Measurements from ENCODE around the gene EIF2AK2.
A peak's percentile ranks its signal among the peaks of the same experiment; 100 is the strongest.

Gene EIF2AK2

DNA sequence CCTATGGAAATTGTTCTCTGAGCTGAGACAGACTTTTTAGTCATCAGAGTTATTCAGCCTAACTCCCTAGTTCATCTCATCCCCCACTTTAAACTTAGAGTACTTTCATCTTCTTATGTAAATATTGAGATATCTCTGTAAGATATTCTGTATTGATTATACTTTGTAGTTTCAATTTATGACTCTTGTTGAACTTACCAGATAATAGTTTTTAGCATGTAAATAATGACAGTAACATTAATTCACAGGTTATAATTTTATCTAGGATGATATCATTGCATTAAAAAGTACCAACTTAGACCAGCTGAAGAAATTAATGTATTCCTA, 14.8 kb upstream of the EIF2AK2 start:
- no peak for DNase-seq (ENCODE audit: low read depth)

DNA sequence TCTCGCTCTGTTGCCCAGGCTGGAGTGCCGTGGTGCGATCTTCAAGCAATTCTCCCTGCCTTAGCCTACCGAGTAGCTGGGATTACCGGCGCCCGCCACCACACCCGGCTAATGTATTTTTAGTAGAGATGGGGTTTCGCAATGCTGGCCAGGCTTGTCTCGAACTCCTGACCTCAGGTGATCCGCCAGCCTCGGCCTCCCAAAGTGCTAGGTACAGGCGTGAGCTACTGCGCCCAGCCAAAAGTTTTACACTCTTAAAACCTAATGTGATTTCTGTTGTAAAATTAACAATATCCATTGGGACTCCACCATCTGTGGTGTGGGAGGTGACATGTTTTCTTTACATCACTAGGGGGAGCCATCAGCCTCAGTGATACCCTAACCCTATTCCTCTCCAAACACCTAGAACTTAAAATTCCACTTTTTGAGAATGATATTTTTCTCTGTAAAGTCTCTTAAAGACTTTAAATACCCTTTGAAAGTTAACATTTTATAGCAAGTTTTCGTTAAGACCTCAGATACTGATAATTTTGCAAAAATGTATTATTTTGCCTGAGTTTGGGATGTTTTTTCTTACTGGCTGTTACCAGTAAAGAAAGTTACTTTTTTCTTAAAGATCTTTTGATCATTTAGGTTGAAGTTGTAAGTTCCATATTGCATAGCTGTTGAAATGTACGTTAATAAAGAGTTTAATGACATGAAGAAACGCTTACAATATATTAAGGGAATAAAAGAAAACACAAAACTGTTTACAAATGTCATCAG, 11.6 kb upstream of the EIF2AK2 start:
- DNase-seq (ENCODE audit: low read depth): peak; percentile 16

DNA sequence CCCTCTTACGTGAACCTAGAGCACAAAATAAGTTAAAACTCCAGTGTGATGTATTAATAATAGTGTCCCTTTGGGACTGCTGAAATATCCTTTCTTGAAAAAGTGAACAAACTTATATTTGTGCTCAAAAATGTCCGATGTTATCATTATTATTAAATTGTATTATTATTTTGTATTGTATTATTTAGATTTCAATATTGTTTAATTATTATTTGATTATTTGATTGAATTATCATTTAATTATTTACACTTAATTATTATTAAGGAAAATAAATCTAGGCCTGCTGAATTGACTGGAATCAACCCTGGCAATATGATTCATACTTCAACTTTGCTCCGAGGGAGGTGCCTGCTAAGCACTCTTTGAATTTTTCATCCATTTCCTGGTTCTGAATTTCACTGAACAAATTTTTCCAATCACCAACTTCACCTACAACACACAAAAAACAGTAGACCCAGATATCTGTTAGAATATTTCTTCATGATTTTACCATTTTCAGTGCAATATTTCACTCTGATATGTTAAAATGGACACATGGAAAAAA, 10.9 kb upstream of the EIF2AK2 start:
- DNase-seq (ENCODE audit: low read depth): no peak

DNA sequence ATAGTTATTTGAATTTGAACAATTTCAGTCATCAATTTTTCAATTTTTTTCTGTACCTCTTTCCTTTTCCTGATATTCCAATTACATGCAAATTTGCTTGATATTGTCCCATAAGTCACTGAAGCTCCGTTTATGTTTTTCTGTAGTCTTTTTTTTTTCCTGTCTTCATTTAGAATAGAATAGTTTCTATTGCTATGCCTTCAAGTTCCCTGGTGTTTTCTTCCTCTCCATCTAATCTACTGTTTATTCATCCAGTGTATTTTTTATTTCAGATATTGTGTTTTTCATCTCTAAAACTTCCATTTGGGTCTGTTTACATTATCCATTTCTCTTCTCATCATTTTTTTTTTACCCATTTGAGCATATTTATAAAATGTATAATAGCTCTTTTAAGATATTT, 8.0 kb upstream of the EIF2AK2 start:
- no peak for DNase-seq (ENCODE audit: low read depth)

- peak; percentile 14 for DNase-seq (ENCODE audit: low read depth)
These were observed 516 bp downstream of the EIF2AK2 start for GRCh38 chr2:37156071-37156856.

- DNase-seq (ENCODE audit: low read depth): no peak
These were observed 2.0 kb downstream of the EIF2AK2 start for GRCh38 chr2:37154785-37155184.

- no peak for DNase-seq (ENCODE audit: low read depth)
These were observed 3.6 kb downstream of the EIF2AK2 start for GRCh38 chr2:37153224-37153623.

DNA sequence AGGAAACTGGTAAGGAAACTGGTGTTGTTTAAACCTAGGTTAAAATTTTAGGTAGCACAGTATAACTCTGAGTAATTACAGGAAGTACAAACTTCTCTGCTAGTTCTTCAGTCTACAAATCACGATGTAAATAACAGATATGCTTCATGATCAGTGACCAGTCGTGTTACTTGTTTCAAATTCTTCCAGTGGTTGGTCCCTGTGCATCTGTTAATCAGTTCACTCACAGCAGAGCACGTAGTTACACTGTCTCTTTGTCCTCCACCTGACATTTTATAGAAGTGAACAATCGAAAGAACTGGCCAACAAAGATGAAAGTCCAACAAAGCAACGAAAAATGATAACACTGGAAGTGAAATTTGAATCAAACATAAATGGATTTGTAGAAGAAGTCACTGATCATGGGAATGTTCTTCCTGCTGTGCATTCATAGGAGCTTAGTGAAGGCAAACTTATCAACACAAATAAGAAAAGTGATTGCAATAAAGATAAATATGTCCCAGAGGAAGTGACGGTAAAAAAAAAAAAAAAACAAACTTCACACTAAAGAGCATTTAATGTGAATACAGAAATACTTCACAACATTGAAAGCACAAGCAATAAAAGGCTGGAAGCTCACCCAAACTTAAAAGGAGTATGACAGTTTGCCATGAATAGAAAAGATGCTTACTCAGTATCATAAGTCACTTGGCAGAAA, 7.0 kb downstream of the EIF2AK2 start:
- DNase-seq (ENCODE audit: low read depth): no peak

DNA sequence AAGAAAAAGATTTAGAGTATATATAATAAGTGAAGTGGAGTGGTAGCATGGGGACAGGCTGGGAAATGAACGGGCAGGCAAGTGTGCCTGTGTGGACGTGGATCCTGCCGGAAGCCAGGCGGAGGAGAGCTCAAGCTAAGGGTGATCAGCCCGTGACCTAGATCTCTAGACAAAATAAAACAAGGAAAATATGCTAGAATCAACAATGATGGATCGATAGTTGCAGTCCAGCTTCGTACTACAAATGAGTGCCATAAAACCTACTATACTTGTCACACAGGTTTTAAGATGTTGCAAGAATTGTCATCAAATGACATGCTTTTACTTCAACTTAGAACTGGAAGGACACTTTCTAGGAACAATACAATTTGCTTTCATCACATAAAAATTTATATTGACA, 8.5 kb downstream of the EIF2AK2 start:
- DNase-seq (ENCODE audit: low read depth): no peak

DNA sequence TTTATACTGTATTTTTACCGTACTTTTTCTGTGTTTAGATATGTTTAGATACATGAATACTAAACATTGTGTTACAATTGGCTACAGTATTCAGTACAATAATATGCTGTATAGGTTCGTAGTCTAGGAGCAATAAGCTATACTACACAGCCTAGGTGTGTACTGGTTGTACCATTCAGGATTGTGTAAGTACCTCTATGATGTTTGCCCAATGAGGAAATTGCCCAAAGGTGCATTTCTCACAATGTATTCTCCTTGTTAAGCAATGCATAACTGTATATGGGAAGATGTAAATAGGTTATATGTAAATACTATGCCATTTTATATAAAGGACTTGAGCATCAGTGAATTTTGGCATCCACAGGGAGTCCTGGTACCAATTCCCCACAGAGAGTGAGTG, 10.7 kb downstream of the EIF2AK2 start:
- no peak for DNase-seq (ENCODE audit: low read depth)

GRCh38 chr2:37143974-37144373, 12.8 kb downstream of the EIF2AK2 start:
- DNase-seq (ENCODE audit: low read depth): no peak

DNA sequence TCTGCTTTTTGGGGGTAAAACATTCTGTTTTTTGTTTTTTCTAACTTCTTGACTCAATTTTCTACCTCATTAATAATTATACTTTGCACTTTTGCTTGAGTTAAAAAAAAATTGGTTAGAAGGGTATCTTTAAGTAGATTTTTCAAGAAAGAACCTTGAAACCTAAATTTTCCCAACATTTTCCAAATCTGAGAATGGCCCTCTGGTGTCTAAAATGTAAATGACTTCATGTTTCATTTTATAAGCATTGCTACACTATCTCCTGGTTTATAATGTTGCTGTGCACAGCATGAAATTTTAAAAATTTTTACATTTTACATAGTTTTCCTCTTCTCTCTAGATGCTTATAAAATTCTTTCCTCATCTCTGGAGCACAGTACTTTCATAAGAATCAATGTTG, 14.2 kb downstream of the EIF2AK2 start:
- no peak for DNase-seq (ENCODE audit: low read depth)

DNA sequence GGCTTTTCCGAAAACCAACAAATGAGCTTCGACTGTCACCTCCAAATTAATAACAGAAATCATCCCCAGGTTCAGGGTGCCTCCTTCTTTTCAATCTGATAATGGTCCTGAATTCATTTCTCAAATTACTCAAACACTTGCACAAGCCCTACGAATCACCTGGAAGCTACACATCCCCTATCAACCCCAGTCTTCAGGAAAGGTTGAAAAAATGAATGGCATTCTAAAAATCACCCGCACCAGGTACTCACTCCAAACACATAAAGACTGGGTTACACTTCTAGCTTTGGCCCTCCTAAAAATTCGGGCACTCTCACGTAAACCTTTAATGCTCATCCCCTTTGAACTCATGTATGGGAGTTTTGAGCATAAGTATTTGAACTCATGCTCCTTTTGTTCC, 23.9 kb downstream of the EIF2AK2 start:
- DNase-seq (ENCODE audit: low read depth): no peak

DNA sequence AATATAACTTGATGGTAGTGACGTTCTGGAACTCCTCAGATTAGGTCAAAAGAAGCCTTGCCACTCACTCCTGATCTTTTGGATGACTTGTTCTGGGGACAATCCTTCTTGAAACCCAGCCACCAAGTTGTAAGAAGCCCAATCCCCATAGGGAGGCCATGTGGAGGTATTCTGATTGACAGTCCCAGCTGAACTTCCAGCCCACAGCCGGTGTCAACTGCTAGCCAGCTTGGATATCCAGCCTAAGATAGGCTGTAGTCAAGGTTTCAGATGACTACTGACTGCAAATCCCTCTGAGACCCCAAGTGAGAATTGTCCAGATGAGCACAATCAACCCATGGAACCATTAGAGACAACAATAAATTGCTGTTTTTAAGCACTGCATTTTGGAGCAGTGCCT, 31.4 kb downstream of the EIF2AK2 start:
- no peak for DNase-seq (ENCODE audit: low read depth)

DNA sequence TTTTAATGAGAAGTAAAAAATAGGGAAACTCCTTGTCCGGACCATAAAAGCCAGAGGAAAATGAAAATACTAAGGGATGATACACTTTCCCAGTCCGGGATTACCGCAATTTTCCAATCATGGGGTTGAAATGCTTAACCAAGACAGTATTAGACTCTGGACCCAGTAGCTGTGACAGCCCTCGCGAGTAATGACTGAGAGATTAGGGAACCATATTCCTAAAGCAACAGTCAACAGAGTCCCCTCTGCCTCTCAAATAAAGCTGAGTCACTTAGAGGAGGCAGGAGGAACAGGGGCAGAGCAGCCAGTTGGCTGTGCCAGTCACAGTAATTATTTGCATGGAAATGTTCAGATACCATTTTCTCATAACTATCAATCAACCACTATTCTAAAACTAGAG, 37.6 kb downstream of the EIF2AK2 start:
- DNase-seq (ENCODE audit: low read depth): no peak

DNA sequence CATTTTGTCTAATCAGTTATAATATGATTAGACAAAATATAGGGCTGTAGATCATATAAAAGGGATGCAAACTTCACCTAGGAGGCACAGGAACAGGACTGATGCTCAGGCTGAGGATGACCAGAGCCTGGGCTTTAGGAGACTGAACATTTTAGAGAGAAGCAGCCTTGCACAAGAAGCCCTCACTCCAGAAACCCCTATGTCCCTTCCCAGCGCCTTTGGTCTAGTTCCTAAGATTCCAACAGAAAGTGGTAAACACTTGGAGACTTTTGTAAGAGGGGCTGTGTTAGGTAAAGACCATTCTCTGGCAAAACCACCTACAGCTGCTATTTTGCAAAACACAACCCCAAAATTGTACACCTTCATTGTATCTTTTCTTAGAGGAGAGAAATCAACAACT, 39.2 kb downstream of the EIF2AK2 start:
- DNase-seq (ENCODE audit: low read depth): no peak

DNA sequence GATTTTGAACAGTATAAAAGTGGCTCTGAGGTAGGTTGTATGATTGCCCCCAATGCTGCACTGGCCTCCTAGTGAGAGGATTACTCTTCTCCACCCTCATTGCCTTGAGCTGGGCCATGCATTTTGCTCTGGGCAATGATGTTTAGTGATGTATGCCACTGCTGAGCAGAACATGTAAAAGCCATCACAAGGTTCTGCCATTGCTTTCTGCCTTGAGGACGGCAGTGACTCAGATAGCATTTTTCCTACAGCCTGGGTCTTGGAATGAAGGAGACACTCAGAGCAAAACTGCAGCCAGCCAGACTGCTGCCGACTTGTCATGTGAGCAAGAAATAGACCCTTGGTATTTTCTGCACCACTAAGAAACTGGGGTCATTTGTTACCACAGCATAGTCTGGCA, 44.8 kb downstream of the EIF2AK2 start:
- no peak for DNase-seq (ENCODE audit: low read depth)

- DNase-seq (ENCODE audit: low read depth): no peak
These were observed 46.2 kb downstream of the EIF2AK2 start for GRCh38 chr2:37110306-37111212.

- DNase-seq (ENCODE audit: low read depth): no peak
These were observed 47.3 kb downstream of the EIF2AK2 start for GRCh38 chr2:37109523-37109922.

DNA sequence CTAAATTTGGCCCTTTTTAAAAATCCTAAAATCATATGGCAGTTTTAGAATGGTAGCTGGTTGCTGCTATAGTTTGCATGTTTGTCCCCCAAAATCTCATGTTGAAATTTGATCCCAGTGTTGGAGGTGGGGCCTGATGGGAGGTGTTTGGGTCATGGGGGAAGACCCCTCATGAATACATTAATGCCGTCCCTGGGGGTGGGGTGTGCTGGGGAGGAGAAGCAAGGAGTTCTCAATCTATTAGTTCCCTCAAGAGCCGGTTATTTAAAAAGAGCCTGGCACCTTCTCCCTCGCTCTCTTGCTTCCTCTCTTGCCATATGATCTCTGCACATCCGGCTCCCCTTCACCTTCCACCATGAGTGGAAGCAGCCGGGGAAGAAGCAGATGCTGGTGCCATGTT, 51.6 kb downstream of the EIF2AK2 start:
- DNase-seq (ENCODE audit: low read depth): no peak

DNA sequence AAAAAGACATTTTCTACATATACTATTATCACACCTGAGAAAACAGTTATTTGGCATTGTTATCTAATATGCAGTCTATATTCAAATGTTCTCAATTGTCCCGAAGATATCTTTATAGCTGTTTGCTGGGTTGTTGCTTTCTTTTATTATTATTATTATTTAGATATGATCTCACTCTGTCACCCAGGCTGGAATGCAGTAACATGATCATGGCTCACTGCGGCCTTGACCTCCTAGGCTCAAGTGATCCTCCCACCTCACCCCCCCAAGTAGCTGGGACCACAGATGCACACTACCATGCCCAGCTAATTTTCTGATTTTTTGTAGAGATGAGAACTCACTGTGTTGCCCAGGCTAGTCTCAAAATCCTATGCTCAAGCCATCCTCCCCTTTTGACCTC, 52.6 kb downstream of the EIF2AK2 start:
- DNase-seq (ENCODE audit: low read depth): no peak

- no peak for DNase-seq (ENCODE audit: low read depth)
These were observed 54.2 kb downstream of the EIF2AK2 start for GRCh38 chr2:37102588-37102987.
